Coronary artery (tissue), 2 donors: ENCODE data around the gene ZNF154.
"Not testable (repeated sequence)": the region's sequence is repeated elsewhere in the genome, so short reads cannot be mapped to it uniquely, and the experiment has no call there.

Experiments used
- DNase-seq: peaks from one replicate; pipeline ENCODE4 v3.0.0-alpha.2; 2017; ENCODE audit warnings: low spot score
- H3K27ac ChIP-seq, 2 donors: fragments of 200-600 bp; sonication (generic); one replicate each; pipeline ENCODE4 v1.5.1; 2016 to 2019
- H3K4me3 ChIP-seq: fragments of 200-600 bp; sonication (generic); 2 replicates; pipeline ENCODE4 v1.5.1; 2016; ENCODE audit warnings: mild to moderate bottlenecking, moderate library complexity
- CTCF ChIP-seq: fragments of 200-600 bp; sonication (generic); IDR thresholded peaks from one replicate; pipeline ENCODE4 v1.5.1; 2019; ENCODE audit warnings: antibody characterized with exemption

ZNF154 gene

GRCh38 chr19:57746580-57747471 is 37.8 kb upstream of the ZNF154 start, which contains the start of gene ZNF776:
ZNF776 (plus strand) TSS chr19:57746815; CDS start chr19:57747059, 244 bp downstream.
- Histone ChIP-seq H3K4me3 (peak within 1 kb of the TSS; percentile 92), H3K27ac (peak within 1 kb of the TSS; percentile 47 to 86)
- TF ChIP-seq CTCF = no peak
- peak; percentile 86 for DNase-seq

GRCh38 chr19:57738770-57739169 is 29.8 kb upstream of the ZNF154 start:
- H3K4me3 ChIP-seq, DNase-seq, H3K27ac ChIP-seq: not testable (repeated sequence)

GRCh38 chr19:57738320-57738719 is 29.3 kb upstream of the ZNF154 start:
- not testable (repeated sequence) for H3K4me3 ChIP-seq, DNase-seq, H3K27ac ChIP-seq

GRCh38 chr19:57720878-57721277 is 11.9 kb upstream of the ZNF154 start:
- no peak for TF ChIP-seq CTCF
- Histone ChIP-seq H3K4me3 (no peak overlapping the region), H3K27ac (no peak overlapping the region)
- no peak for DNase-seq

GRCh38 chr19:57719901-57720519 is 11.0 kb upstream of the ZNF154 start:
- DNase-seq = no peak
- no peak for TF ChIP-seq CTCF
- Histone ChIP-seq H3K4me3 (no peak overlapping the region), H3K27ac (no peak overlapping the region)

GRCh38 chr19:57719424-57719823 is 10.4 kb upstream of the ZNF154 start:
- no peak overlapping the region for H3K27ac ChIP-seq
- H3K4me3 ChIP-seq = no peak overlapping the region
- no peak for DNase-seq
- TF ChIP-seq CTCF = no peak

GRCh38 chr19:57712222-57712621 is 3.2 kb upstream of the ZNF154 start:
- no peak for TF ChIP-seq CTCF
- no peak overlapping the region for H3K27ac ChIP-seq
- no peak for DNase-seq
- no peak overlapping the region for H3K4me3 ChIP-seq

GRCh38 chr19:57709616-57710015 is 612 bp upstream of the ZNF154 start:
- DNase-seq = no peak
- Histone ChIP-seq H3K4me3 (peak overlapping the region; percentile 66), H3K27ac (no peak overlapping the region)
- TF ChIP-seq CTCF = no peak
